ENCODE results near the gene CENPU. TPM values are rescaled to one million over a fixed set of nuclear protein-coding genes. Genes with fewer than 3 reads are reported as not detected.

Gene CENPU
- total RNA-seq, 2 donors from 2014 or later = 5.8 to 11.8 TPM

GRCh38 chr4:184722798-184723197 is 11.1 kb downstream of the CENPU start:
- ATAC-seq = peak; percentile 100
- intact Hi-C loops (cut with DNase I, micrococcal nuclease) = loop anchor here in 1 of 2 donors (10.0 kb wide), 1 partner anchor 78 kb away; the partner anchor contains the start of genes CASP3 and PRIMPOL
- peak; percentile 26 to 54 for DNase-seq

- ATAC-seq (no peak), DNase-seq (no peak)
- intact Hi-C loops (cut with DNase I, micrococcal nuclease) = loop anchor here in 1 of 2 donors (10.0 kb wide), 1 partner anchor 76 kb away; the partner anchor contains the start of genes CASP3 and PRIMPOL
Observed at GRCh38 chr4:184721254-184721653, 12.6 kb downstream of the CENPU start.

GRCh38 chr4:184719407-184719806 is 14.5 kb downstream of the CENPU start:
- intact Hi-C loops (cut with DNase I, micrococcal nuclease) = no loop called here
- DNase-seq = no peak
- ATAC-seq = no peak

GRCh38 chr4:184715526-184715925 is 18.4 kb downstream of the CENPU start:
- no peak for ATAC-seq
- no peak for DNase-seq

GRCh38 chr4:184713887-184714286 is 20.0 kb downstream of the CENPU start:
- ATAC-seq (no peak), DNase-seq (no peak)
- intact Hi-C loops (cut with DNase I, micrococcal nuclease) = no loop called here

More at GRCh38 chr4:184715526-184715925, 18.4 kb downstream of the CENPU start:
- intact Hi-C loops (cut with DNase I, micrococcal nuclease) = no loop called here

- no peak for DNase-seq
- intact Hi-C loops (cut with DNase I, micrococcal nuclease) = no loop called here
- ATAC-seq = no peak
Observed at GRCh38 chr4:184712322-184712721, 21.6 kb downstream of the CENPU start.

- no peak for ATAC-seq
- DNase-seq = no peak
- intact Hi-C loops (cut with DNase I, micrococcal nuclease) = no loop called here
Observed at GRCh38 chr4:184706453-184706852, 27.4 kb downstream of the CENPU start.

- intact Hi-C loops (cut with DNase I, micrococcal nuclease) = no loop called here
- DNase-seq (no peak), ATAC-seq (no peak)
Observed at GRCh38 chr4:184705692-184706091, 28.2 kb downstream of the CENPU start.

- DNase-seq = no peak
- ATAC-seq = no peak
- intact Hi-C loops (cut with DNase I, micrococcal nuclease) = no loop called here
Observed at GRCh38 chr4:184702114-184702513, 31.8 kb downstream of the CENPU start.

- ATAC-seq (no peak), DNase-seq (no peak)
- intact Hi-C loops (cut with DNase I, micrococcal nuclease) = no loop called here
Observed at GRCh38 chr4:184699941-184700340, 34.0 kb downstream of the CENPU start.

GRCh38 chr4:184697956-184698355 is 35.9 kb downstream of the CENPU start:
- ATAC-seq (no peak), DNase-seq (no peak)
- intact Hi-C loops (cut with DNase I, micrococcal nuclease) = no loop called here

- intact Hi-C loops (cut with DNase I, micrococcal nuclease) = no loop called here
- ATAC-seq (no peak), DNase-seq (no peak)
Observed at GRCh38 chr4:184695178-184695896, 38.6 kb downstream of the CENPU start.

GRCh38 chr4:184694412-184694956 is 39.4 kb downstream of the CENPU start:
- ATAC-seq (no peak), DNase-seq (no peak)
- intact Hi-C loops (cut with DNase I, micrococcal nuclease) = no loop called here

- ATAC-seq (no peak), DNase-seq (no peak)
- intact Hi-C loops (cut with DNase I, micrococcal nuclease) = no loop called here
Observed at GRCh38 chr4:184693056-184693455, 40.8 kb downstream of the CENPU start.

GRCh38 chr4:184689681-184690080 is 44.2 kb downstream of the CENPU start:
- intact Hi-C loops (cut with DNase I, micrococcal nuclease) = no loop called here
- no peak for DNase-seq
- no peak for ATAC-seq

- peak; percentile 48 for ATAC-seq
- DNase-seq = no peak
- intact Hi-C loops (cut with DNase I, micrococcal nuclease) = no loop called here
Observed at GRCh38 chr4:184688447-184688846, 45.4 kb downstream of the CENPU start.

GRCh38 chr4:184688005-184688404 is 45.9 kb downstream of the CENPU start:
- no peak for ATAC-seq
- DNase-seq = no peak
- intact Hi-C loops (cut with DNase I, micrococcal nuclease) = no loop called here

- ATAC-seq (no peak), DNase-seq (no peak)
- intact Hi-C loops (cut with DNase I, micrococcal nuclease) = no loop called here
Observed at GRCh38 chr4:184684491-184685189, 49.3 kb downstream of the CENPU start.

GRCh38 chr4:184681916-184682315 is 52.0 kb downstream of the CENPU start:
- ATAC-seq = no peak
- DNase-seq = no peak
- intact Hi-C loops (cut with DNase I, micrococcal nuclease) = no loop called here

GRCh38 chr4:184680698-184681097 is 53.2 kb downstream of the CENPU start:
- peak; percentile 39 to 70 for DNase-seq

More at GRCh38 chr4:184680698-184681097, 53.2 kb downstream of the CENPU start:
- intact Hi-C loops (cut with DNase I, micrococcal nuclease) = no loop called here
- ATAC-seq = peak; percentile 99
